GM21723 (cell line): ENCODE measurements around the gene ATG10.

Source experiments
- ATAC-seq: cut with Tn5 transposase; IDR thresholded peaks from one replicate; pipeline ENCODE4 v1.9.1; 2021; ENCODE audit warnings: mild to moderate bottlenecking, moderate library complexity; ENCODE audit not compliant: unreplicated experiment

The ATG10 gene

GRCh38 chr5:82162573-82162972, 190.8 kb downstream of the ATG10 start:
- ATAC-seq, result no peak

GRCh38 chr5:82163452-82164175, 191.8 kb downstream of the ATG10 start:
- ATAC-seq, result no peak

- ATAC-seq, result no peak
These were observed 192.6 kb downstream of the ATG10 start for GRCh38 chr5:82164176-82164976.

GRCh38 chr5:82164977-82165713, 193.3 kb downstream of the ATG10 start:
- no peak for ATAC-seq

GRCh38 chr5:82165740-82166530, 194.1 kb downstream of the ATG10 start:
- ATAC-seq, result peak; percentile 72

GRCh38 chr5:82167372-82167935, 195.6 kb downstream of the ATG10 start:
- no peak for ATAC-seq

GRCh38 chr5:82168294-82168693, 196.5 kb downstream of the ATG10 start:
- no peak for ATAC-seq

- no peak for ATAC-seq
These were observed 198.1 kb downstream of the ATG10 start for GRCh38 chr5:82169892-82170291.

- peak; percentile 99 for ATAC-seq
These were observed 202.5 kb downstream of the ATG10 start for GRCh38 chr5:82174128-82174918.

GRCh38 chr5:82174919-82175219, 203.0 kb downstream of the ATG10 start:
- no peak for ATAC-seq

- ATAC-seq, result no peak
These were observed 204.4 kb downstream of the ATG10 start for GRCh38 chr5:82176115-82176814.

GRCh38 chr5:82178378-82178777, 206.6 kb downstream of the ATG10 start:
- no peak for ATAC-seq

- ATAC-seq, result no peak
These were observed 210.8 kb downstream of the ATG10 start for GRCh38 chr5:82182662-82183061.

GRCh38 chr5:82183828-82184227, 212.0 kb downstream of the ATG10 start:
- ATAC-seq, result no peak

GRCh38 chr5:82185851-82186250, 214.0 kb downstream of the ATG10 start:
- no peak for ATAC-seq

GRCh38 chr5:82197550-82197949, 225.7 kb downstream of the ATG10 start:
- no peak for ATAC-seq

GRCh38 chr5:82204567-82204966, 232.7 kb downstream of the ATG10 start:
- ATAC-seq, result no peak

- ATAC-seq, result no peak
These were observed 233.2 kb downstream of the ATG10 start for GRCh38 chr5:82205005-82205404.

GRCh38 chr5:82208371-82208770, 236.5 kb downstream of the ATG10 start:
- ATAC-seq, result no peak
